Activated T-helper 9 cell treated with anti-CD3 and anti-CD28 coated beads, Interleukin-2, amount 50 U/mL, for 16 hours (primary cell): ENCODE measurements around the gene TBL1XR1.
"Not testable (repeated sequence)": the region's sequence is repeated elsewhere in the genome, so short reads cannot be mapped to it uniquely, and the experiment has no call there.

Experiments used
- DNase-seq: peaks from one replicate; pipeline ENCODE4 v3.0.0-alpha.2; 2020; ENCODE audit warnings: low read depth

TBL1XR1 gene

GRCh38 chr3:177141471-177141870 is 55.8 kb downstream of the TBL1XR1 start:
- DNase-seq, result no peak

DNA sequence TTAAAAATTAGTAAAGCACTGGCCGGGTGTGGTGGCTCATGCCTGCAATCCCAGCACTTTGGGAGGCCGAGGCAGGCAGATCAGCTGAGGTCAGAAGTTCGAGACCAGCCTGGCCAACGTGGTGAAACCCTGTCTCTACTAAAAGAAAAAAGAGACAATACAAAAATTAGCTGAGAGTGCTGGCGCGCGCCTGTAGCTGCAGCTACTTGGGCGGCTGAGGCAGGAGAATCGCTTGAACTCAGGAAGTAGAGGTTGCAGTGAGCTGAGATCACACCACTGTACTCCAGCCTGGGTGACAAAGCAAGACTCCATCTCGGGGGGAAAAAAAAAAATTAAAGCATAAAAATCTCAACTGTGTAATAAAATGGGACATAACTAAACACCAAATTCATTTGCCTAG is 58.1 kb downstream of the TBL1XR1 start:
- not testable (repeated sequence) for DNase-seq

GRCh38 chr3:177137774-177138705 is 59.2 kb downstream of the TBL1XR1 start:
- no peak for DNase-seq

GRCh38 chr3:177136741-177137140 is 60.5 kb downstream of the TBL1XR1 start:
- no peak for DNase-seq

DNA sequence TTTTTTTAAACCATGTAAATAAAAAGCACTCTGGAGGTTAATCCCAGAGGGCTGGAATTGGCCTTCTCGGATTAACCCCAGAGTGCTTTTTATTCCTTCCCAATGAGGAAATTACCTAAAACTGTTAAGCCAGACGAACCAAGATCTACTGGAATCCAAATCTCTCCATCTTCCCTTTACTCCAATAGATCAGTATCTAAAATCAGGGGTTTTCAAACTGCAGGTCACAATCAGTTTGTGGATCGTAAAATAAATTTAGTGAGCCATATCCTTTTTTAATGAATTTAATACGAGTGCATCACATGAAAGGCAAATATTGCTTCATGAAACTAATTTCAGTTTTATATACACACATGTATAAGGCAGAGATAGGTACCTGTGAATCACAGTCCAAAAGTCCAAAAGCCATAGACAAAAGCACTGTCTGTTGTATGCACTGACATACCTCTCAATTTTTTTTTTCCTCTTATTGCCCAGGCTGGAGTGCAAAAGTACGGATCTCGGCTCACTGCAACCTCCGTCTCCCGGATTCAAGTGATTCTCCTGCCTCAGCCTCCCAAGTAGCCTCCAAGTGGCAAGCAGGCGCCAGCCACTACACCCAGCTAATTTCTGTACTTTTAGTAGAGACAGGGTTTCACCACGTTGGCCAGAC is 61.3 kb downstream of the TBL1XR1 start:
- no peak for DNase-seq

DNA sequence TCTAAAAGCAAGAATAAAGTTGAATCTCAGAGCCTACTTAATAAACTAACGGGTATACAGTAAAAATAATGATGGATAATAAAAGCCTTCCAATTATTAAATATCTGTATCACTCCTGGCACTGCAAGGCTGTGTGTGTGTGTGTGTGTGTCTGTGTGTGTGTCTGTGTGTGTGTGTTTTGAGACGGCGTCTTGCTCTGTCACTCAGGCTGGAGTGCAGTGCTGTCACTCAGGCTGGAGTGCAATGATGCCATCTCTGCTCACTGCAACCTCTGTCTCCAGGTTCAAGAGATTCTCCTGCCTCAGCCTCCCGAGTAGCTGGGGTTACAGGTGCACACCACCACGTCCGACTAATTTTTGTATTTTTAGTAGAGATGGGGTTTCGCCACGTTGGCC is 62.5 kb downstream of the TBL1XR1 start:
- DNase-seq, result no peak

DNA sequence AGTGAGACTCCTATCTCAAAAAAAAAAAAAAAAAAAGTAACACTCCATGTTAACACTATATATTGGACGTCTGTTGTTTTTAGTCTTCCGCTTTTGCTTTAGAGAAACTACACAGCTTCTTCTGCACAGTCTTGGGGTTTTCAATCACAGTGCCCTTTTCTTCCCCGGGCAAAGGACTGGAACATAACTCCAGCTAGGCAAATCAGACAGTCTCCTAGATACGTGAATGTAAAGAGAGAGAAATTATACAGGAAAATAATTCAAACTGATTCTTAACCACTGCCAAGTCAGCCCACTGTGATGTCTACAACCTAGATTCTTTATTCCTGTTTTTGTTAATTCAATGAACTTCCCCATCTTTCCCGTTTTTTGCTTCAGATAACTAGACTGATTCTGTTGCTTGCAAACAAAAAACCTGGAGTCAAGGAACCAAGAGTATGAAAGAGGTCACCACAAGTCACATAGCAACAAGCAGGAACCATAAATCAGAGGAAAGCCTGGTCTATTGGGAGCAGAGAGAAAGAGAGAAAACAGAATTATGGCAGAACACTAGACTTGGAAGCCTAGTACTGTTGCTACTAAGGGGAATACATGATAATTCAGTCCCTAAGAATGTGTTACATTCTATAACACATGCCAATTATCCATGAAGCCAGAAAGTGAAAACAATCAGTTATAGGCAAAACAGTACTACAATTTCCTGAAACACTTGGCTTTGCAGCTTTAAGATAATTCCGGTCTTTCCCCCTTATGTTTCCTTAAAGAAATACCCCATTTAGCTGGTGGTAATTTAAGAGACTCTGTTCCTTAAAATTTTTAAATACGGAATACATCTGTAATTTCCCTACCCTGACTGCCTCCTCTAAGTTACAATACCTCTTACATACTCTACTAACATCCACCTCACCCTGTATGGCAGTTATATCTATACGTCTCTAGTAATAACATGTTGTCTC is 63.1 kb downstream of the TBL1XR1 start:
- no peak for DNase-seq

DNA sequence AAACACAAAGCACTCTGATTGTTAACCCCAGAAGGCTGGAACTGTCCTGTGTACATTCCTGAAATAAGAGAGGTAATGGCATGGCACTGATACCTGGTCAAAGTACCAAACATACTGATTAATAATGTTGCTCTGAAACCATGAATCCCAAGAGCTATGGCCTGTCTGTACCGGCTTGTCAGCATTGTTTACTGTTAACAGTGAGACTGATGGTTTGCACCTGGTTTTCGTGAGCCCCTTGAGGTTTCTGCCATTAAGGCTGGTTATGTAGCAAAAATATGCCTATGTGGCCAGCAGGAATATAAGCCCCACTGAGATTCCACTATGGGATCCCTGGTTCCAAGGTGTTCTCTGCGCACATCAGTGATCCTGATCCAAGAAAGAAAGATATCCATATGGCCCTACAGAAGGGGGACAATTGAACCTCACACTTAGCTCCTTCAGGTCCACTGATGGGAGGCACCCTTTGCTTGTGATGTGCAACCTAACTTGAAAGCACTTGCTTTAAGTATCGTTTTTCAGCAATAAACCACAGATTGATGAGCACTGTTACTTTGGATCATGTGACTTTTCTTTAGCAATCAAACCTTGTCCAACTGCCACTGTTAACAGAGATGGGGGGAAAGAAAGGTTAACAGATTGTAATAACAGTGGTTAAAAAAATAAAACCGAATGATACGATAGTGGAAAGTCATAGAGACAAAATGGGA is 65.2 kb downstream of the TBL1XR1 start:
- DNase-seq, result no peak

GRCh38 chr3:177127008-177127407 is 70.3 kb downstream of the TBL1XR1 start:
- no peak for DNase-seq

DNA sequence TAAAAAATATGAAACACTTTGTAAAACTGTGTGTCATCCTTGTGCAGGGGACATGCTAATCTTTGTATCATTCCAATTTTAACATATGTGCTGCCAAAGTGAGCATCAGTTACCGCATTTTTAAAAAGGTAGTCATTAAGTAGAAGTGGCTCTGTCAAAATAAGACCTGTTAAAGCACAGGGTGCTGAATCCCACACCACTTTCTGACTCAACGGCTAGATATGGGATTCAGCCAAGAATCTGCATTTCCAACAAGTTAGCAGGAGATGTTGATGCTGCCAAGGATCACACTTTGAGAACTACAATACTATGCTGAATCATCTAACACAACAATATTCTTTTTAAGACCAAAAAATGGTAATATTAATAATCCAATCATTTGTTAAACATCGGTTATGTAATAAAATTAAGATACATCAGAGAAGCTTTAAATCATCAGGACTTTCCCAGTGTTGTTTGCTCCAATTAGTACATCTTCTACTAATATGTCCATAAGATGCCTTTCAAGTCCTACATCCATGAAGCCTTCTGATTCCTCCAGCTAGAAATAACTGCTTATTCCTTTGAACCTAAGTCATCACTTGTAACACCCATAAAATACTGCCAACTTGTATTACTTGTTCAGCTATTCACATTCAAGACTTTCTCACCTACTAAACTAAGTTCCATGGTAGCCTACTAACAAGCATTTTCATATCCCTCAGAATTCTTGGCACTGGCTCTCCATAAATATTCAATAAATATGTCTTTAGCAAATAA is 71.1 kb downstream of the TBL1XR1 start:
- DNase-seq, result no peak

- DNase-seq, result no peak
These were observed 72.4 kb downstream of the TBL1XR1 start for GRCh38 chr3:177124882-177125281.

- no peak for DNase-seq
These were observed 73.5 kb downstream of the TBL1XR1 start for GRCh38 chr3:177123822-177124221.

- no peak for DNase-seq
These were observed 75.0 kb downstream of the TBL1XR1 start for GRCh38 chr3:177122183-177122856.

DNA sequence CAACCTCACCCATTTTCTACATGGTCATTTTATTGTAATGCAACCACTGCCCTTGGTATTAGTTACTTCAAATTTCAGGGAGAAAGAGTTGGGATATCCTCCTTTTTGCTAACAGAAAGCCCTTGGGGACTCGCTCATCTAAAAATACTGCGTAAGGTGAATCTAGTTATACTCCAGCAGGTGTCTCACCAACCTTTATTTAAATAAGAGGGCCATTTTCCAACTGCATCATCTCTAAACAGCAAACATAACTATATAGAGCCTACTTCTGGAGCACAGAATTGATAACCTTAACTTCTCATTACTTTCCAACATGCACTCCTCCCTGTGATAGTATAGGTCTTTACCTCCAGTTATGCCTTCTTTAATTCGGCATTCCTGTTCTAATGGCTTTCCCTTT is 77.5 kb downstream of the TBL1XR1 start:
- DNase-seq, result no peak

- DNase-seq, result no peak
These were observed 83.0 kb downstream of the TBL1XR1 start for GRCh38 chr3:177114253-177114652.

DNA sequence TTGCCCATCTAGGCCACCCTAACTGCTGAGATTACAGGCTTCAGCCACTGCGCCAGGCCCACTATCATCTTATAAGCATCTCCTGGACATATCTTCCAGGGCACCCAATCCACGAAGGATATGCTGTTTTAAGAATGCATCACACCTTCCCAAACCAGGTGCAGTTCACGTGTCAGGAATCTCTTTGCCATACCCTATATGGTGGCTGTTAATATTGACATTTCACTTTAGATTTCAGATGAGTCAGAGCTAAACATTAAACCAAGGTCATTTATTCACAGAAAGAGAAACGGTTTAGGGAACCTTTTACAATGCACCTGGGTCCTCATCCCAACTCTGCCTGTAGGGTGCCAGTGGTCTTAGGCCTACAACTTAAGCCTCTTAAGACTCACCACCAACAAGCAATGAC is 85.7 kb downstream of the TBL1XR1 start:
- DNase-seq, result no peak

- no peak for DNase-seq
These were observed 86.4 kb downstream of the TBL1XR1 start for GRCh38 chr3:177110895-177111294.

- no peak for DNase-seq
These were observed 86.9 kb downstream of the TBL1XR1 start for GRCh38 chr3:177110386-177110785.

GRCh38 chr3:177109688-177110330 is 87.5 kb downstream of the TBL1XR1 start:
- DNase-seq, result no peak

- no peak for DNase-seq
These were observed 88.6 kb downstream of the TBL1XR1 start for GRCh38 chr3:177108648-177109047.
